HEK293 (cell line): ENCODE results near the gene RPL10.

Source experiments
- CTCF ChIA-PET: fragments of 350-600 bp; formaldehyde crosslinking; extraction: SDS; loops from one replicate; lab custom pipeline; 2021; ENCODE audit warnings: antibody characterized with exemption; lab: Yijun Ruan, JAX
- POLR2A ChIA-PET: fragments of 300-600 bp; formaldehyde crosslinking; extraction: SDS; loops from one replicate; lab custom pipeline; 2020; ENCODE audit warnings: antibody characterized with exemption, inconsistent platforms; lab: Yijun Ruan, JAX
- H3K27ac ChIP-seq: fragments of 200-500 bp; sonication (Bioruptor generic); 2 replicates; pipeline ENCODE4 v1.5.1; 2014; ENCODE audit warnings: low read depth, low read length, control low read depth, inconsistent platforms; ENCODE audit errors: extremely low read depth
- H3K36me3 ChIP-seq, 2 experiments: fragments of 200-500 bp in 1 of 2; sonication (Bioruptor generic) in 1 of 2; 1 replicate in 1 of 2; 2 replicates in 1 of 2; pipeline ENCODE4 v1.5.1; 2014 to 2017; ENCODE audit warnings: inconsistent platforms in 2 of 2, low read length in 2 of 2; ENCODE audit not compliant: control insufficient read depth in 2 of 2, insufficient read depth in 1 of 2
- H3K4me1 ChIP-seq: fragments of 200-500 bp; sonication (Bioruptor generic); 2 replicates; pipeline ENCODE4 v1.5.1; 2014; ENCODE audit warnings: mild to moderate bottlenecking, low read length, inconsistent platforms; ENCODE audit not compliant: control insufficient read depth, insufficient read depth
- H3K4me3 ChIP-seq: 2 replicates; pipeline ENCODE4 v1.5.1; 2011; ENCODE audit warnings: low read depth, mild to moderate bottlenecking, control low read depth, low read length, moderate library complexity
- H3K9me3 ChIP-seq: fragments of 200-500 bp; sonication (Bioruptor generic); 2 replicates; pipeline ENCODE4 v1.5.1; 2014; ENCODE audit warnings: low read depth, low read length, inconsistent platforms; ENCODE audit not compliant: control insufficient read depth, insufficient read depth
- ELK4 ChIP-seq: IDR thresholded peaks from 2 replicates; pipeline ENCODE4 v1.6.1; 2011; ENCODE audit warnings: mild to moderate bottlenecking, low read depth, low read length, borderline replicate concordance
- KLF8 ChIP-seq: fragments of 450-650 bp; formaldehyde crosslinking; IDR thresholded peaks from 2 replicates; pipeline ENCODE4 v1.5.1; 2016; ENCODE audit warnings: missing biosample characterization, missing genetic modification characterization
- KLF9 ChIP-seq: fragments of 450-650 bp; formaldehyde crosslinking; IDR thresholded peaks from 2 replicates; pipeline ENCODE4 v1.5.1; 2016; ENCODE audit warnings: missing biosample characterization, missing genetic modification characterization, low read depth
- MYNN ChIP-seq: fragments of 450-650 bp; formaldehyde crosslinking; IDR thresholded peaks from 2 replicates; pipeline ENCODE4 v1.5.1; 2016; ENCODE audit warnings: missing biosample characterization, missing genetic modification characterization, borderline replicate concordance
- PRDM4 ChIP-seq: fragments of 450-650 bp; formaldehyde crosslinking; IDR thresholded peaks from 2 replicates; pipeline ENCODE4 v1.5.1; 2017; ENCODE audit warnings: missing biosample characterization, missing genetic modification characterization
- YY1 ChIP-seq: fragments of 450-650 bp; formaldehyde crosslinking; IDR thresholded peaks from 2 replicates; pipeline ENCODE4 v1.5.1; 2018; ENCODE audit warnings: missing biosample characterization, missing genetic modification characterization
- ZBTB20 ChIP-seq: fragments of 450-650 bp; formaldehyde crosslinking; IDR thresholded peaks from 2 replicates; pipeline ENCODE4 v1.5.1; 2016; ENCODE audit warnings: missing biosample characterization, missing genetic modification characterization
- ZFHX2 ChIP-seq: fragments of 450-650 bp; formaldehyde crosslinking; conservative IDR thresholded peaks from 2 replicates; pipeline ENCODE4 v1.5.1; 2016; ENCODE audit warnings: missing biosample characterization, missing genetic modification characterization
- ZFP37 ChIP-seq: fragments of 450-650 bp; formaldehyde crosslinking; IDR thresholded peaks from 2 replicates; pipeline ENCODE4 v1.5.1; 2016; ENCODE audit warnings: missing biosample characterization, missing genetic modification characterization
- ZNF133 ChIP-seq: fragments of 450-650 bp; formaldehyde crosslinking; IDR thresholded peaks from 2 replicates; pipeline ENCODE4 v1.5.1; 2016; ENCODE audit warnings: missing biosample characterization, missing genetic modification characterization
- ZNF138 ChIP-seq: fragments of 450-650 bp; formaldehyde crosslinking; IDR thresholded peaks from 2 replicates; pipeline ENCODE4 v1.5.1; 2016; ENCODE audit warnings: missing biosample characterization, missing genetic modification characterization, borderline replicate concordance
- ZNF266 ChIP-seq: fragments of 450-650 bp; formaldehyde crosslinking; IDR thresholded peaks from 2 replicates; pipeline ENCODE4 v1.5.1; 2016; ENCODE audit warnings: missing biosample characterization, missing genetic modification characterization, low read depth
- ZNF280D ChIP-seq: fragments of 450-650 bp; formaldehyde crosslinking; IDR thresholded peaks from 2 replicates; pipeline ENCODE4 v1.5.1; 2016; ENCODE audit warnings: missing biosample characterization, missing genetic modification characterization
- ZNF341 ChIP-seq: fragments of 450-650 bp; formaldehyde crosslinking; IDR thresholded peaks from 2 replicates; pipeline ENCODE4; 2016; ENCODE audit warnings: low read depth, missing biosample characterization, missing genetic modification characterization
- ZNF350 ChIP-seq: fragments of 450-650 bp; formaldehyde crosslinking; IDR thresholded peaks from 2 replicates; pipeline ENCODE4 v1.5.0; 2017; ENCODE audit warnings: missing biosample characterization, mild to moderate bottlenecking, missing genetic modification characterization
- ZNF366 ChIP-seq: fragments of 450-650 bp; formaldehyde crosslinking; conservative IDR thresholded peaks from 2 replicates; pipeline ENCODE4 v1.5.1; 2016; ENCODE audit warnings: missing biosample characterization, missing genetic modification characterization
- ZNF416 ChIP-seq: fragments of 450-650 bp; formaldehyde crosslinking; IDR thresholded peaks from 2 replicates; pipeline ENCODE4 v1.5.1; 2016; ENCODE audit warnings: missing biosample characterization, missing genetic modification characterization
- ZNF530 ChIP-seq: fragments of 450-650 bp; formaldehyde crosslinking; IDR thresholded peaks from 2 replicates; pipeline ENCODE4 v1.5.1; 2016; ENCODE audit warnings: low read depth, missing biosample characterization, missing genetic modification characterization
- ZNF561 ChIP-seq: fragments of 450-650 bp; IDR thresholded peaks from 2 replicates; pipeline ENCODE4 v1.5.1; 2018; ENCODE audit warnings: missing biosample characterization, missing genetic modification characterization, borderline replicate concordance
- ZNF600 ChIP-seq: fragments of 450-650 bp; formaldehyde crosslinking; IDR thresholded peaks from 2 replicates; pipeline ENCODE4 v1.5.1; 2016; ENCODE audit warnings: missing biosample characterization, missing genetic modification characterization
- ZNF639 ChIP-seq: fragments of 450-650 bp; formaldehyde crosslinking; IDR thresholded peaks from 2 replicates; pipeline ENCODE4 v1.5.1; 2016; ENCODE audit warnings: missing biosample characterization, missing genetic modification characterization
- ZNF660 ChIP-seq: fragments of 450-650 bp; IDR thresholded peaks from 2 replicates; pipeline ENCODE4 v1.5.1; 2018; ENCODE audit warnings: missing biosample characterization, mild to moderate bottlenecking, missing genetic modification characterization
- ZNF707 ChIP-seq: fragments of 450-650 bp; formaldehyde crosslinking; IDR thresholded peaks from 2 replicates; pipeline ENCODE4 v1.5.1; 2016; ENCODE audit warnings: missing biosample characterization, missing genetic modification characterization
- TF ChIP-seq, protein P1 (sequence below): fragments of 450-650 bp; formaldehyde crosslinking; IDR thresholded peaks from 2 replicates; pipeline ENCODE4 v1.5.1; 2016; ENCODE audit warnings: missing biosample characterization, missing genetic modification characterization
- TF ChIP-seq, protein P2 (sequence below): fragments of 450-650 bp; formaldehyde crosslinking; IDR thresholded peaks from 2 replicates; pipeline ENCODE4 v1.5.1; 2016; ENCODE audit warnings: missing biosample characterization, missing genetic modification characterization

RPL10 gene

DNA sequence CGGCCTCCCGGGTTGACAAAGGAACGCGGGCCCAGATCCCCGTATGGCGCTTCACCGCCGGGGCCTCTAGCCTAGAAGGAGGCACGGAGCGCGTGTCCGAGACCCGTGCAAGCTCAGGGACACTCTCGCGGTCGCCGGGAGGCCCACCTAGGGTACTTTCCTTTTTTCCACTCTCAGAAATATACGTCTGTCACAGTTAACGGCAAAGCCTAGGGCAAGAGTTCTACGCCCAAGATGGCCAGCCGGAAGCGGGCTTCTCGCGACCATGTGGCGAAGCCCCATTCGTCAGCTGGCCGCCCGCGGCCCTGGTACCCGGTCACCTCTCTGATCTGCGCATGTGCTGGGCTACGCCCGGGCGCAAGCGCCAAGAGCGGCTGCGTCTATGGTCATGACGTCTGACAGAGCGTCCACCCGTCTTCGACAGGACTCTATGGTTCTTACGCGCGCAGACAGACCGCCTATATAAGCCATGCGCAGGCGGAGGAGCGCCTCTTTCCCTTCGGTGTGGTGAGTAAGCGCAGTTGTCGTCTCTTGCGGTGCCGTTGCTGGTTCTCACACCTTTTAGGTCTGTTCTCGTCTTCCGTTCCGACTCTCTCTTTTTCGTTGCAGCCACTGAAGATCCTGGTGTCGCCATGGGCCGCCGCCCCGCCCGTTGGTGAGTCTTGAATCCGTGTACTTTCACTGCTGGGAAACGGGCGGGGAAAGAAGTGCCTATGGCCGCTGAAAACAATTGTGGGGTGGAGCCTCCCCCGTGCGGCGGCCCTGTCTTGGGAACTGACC lies at the start of gene RPL10 (continued):
- TF ChIP-seq ZNF639 (tag by site-specific recombination) = peak; percentile 60
- peak; percentile 29; the same call in 1 of the 2 replicates for TF ChIP-seq KLF9 (tag by site-specific recombination)
- TF ChIP-seq, protein P1, sequence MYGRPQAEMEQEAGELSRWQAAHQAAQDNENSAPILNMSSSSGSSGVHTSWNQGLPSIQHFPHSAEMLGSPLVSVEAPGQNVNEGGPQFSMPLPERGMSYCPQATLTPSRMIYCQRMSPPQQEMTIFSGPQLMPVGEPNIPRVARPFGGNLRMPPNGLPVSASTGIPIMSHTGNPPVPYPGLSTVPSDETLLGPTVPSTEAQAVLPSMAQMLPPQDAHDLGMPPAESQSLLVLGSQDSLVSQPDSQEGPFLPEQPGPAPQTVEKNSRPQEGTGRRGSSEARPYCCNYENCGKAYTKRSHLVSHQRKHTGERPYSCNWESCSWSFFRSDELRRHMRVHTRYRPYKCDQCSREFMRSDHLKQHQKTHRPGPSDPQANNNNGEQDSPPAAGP (tag by site-specific recombination) = peak; percentile 71; the same call in 1 of the 2 replicates
- peak; percentile 90; the same call in 1 of the 2 replicates for TF ChIP-seq ZBTB20 (tag by site-specific recombination)
- TF ChIP-seq ZFP37 (tag by site-specific recombination) = peak; percentile 48
- peak; percentile 70; the same call in 1 of the 2 replicates for TF ChIP-seq YY1 (tag by site-specific recombination)
- peak; percentile 47 for TF ChIP-seq KLF8 (tag by site-specific recombination)
- no peak for TF ChIP-seq ZNF280D (tag by site-specific recombination)
- 0 out of 2 replicates have a peak, but pooled peaks have one; percentile 11 for TF ChIP-seq MYNN
- TF ChIP-seq ZFHX2 (tag by site-specific recombination) = peak; percentile 63
- peak; percentile 85 for TF ChIP-seq ELK4

DNA sequence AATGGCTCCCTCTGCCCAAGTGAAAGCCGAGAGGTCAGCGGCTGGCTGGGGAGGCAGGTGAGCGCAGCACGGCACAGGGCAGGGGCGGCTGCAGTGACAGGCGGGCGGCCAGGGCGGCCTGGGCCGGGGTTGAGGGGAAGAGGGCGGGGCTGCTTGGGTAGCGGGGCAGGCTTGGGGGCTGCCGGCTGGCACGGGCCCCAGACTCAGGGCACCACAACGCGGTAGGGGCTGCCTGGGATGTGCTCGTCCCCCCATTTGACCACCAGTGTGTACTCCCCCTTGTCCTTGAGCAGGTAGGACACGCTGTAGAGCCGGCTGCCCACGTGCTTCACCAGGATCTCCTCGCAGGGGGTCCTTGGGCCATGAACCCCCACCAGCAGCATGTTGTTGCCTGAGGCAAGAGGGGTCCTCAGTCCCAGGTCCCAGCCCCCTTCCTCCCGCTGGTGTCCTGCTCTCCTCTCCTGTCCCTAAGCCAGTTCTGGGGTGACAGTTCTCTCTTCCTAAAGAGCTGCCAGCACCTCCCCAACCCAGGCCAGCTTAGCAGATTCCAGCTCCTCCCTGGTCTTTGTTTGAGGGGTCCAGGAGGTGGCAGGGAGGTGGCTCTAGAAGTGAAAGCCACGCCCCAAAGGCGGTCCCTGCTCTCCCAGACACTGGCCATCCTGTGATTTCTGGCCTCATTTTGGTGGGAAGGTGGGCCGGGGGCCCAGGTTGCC lies 49.4 kb upstream of the RPL10 start:
- H3K9me3 ChIP-seq = no peaks in the 10 kb centered on the region
- no peaks in the 10 kb centered on the region for H3K4me1 ChIP-seq
- TF ChIP-seq PRDM4 (no peak), ZNF341 (0 out of 2 replicates have a peak, but pooled peaks have one; percentile 28), ZNF600 (0 out of 2 replicates have a peak, but pooled peaks have one; percentile 16), ZNF350 (tag by site-specific recombination) (no peak), ZNF561 (tag by site-specific recombination) (no peak), ZNF133 (tag by site-specific recombination) (no peak), ZNF416 (tag by site-specific recombination) (no peak), ZNF530 (no peak), ZNF138 (tag by site-specific recombination) (no peak), ZNF266 (tag by site-specific recombination) (no peak), ZNF660 (tag by site-specific recombination) (no peak), ZNF366 (tag by site-specific recombination) (no peak), ZNF707 (tag by site-specific recombination) (no peak)
- TF ChIP-seq, protein P2, sequence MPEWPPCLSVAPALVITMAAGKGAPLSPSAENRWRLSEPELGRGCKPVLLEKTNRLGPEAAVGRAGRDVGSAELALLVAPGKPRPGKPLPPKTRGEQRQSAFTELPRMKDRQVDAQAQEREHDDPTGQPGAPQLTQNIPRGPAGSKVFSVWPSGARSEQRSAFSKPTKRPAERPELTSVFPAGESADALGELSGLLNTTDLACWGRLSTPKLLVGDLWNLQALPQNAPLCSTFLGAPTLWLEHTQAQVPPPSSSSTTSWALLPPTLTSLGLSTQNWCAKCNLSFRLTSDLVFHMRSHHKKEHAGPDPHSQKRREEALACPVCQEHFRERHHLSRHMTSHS = no peak
- H3K4me3 ChIP-seq = no peak overlapping the region
- CTCF ChIA-PET = no interaction called here
- peaks cover 0 to 58% of the 10 kb centered on the region in 2 experiments; a peak in 1 of 3 replicates for H3K36me3 ChIP-seq
- POLR2A ChIA-PET = interaction anchor here (0.9 to 2.4 kb wide), 6 partner anchors 9 to 35 kb away, joined by 3 to 12 read pairs (median 6); no protein-coding TSS in a partner anchor
- H3K27ac ChIP-seq = no peak overlapping the region
